B cell (primary cell): ENCODE measurements around the gene CDH2. TPM values are rescaled to one million over a fixed set of nuclear protein-coding genes. Genes with fewer than 3 reads are reported as not detected.

ENCODE experiments used
- ATAC-seq: fragments of 200-7000 bp; cut with Tn5 transposase; one replicate; pipeline ENCODE4 v1.10.0; 2021; ENCODE audit warnings: low read depth, mild to moderate bottlenecking, moderate number of reproducible peaks, moderate library complexity
- CTCF ChIA-PET: fragments of 350-600 bp; sonication (Branson Sonifier 250); formaldehyde crosslinking; loops from one replicate; lab custom pipeline; 2021; ENCODE audit warnings: antibody characterized with exemption, inconsistent platforms; lab: Charles Lee
- POLR2A ChIA-PET: fragments of 350-600 bp; sonication (Branson Sonifier 250); formaldehyde crosslinking; loops from one replicate; lab custom pipeline; 2021; ENCODE audit warnings: antibody characterized with exemption; lab: Charles Lee
- DNase-seq: peaks from one replicate; pipeline ENCODE4 v3.0.0; 2013
- H2AFZ ChIP-seq: 2 replicates; pipeline ENCODE4 v1.6.1; 2012; ENCODE audit warnings: mild to moderate bottlenecking, low read depth, low read length; ENCODE audit not compliant: insufficient read depth, poor library complexity, severe bottlenecking
- H3K27ac ChIP-seq, 2 donors: 1 replicate in 1 of 2; 2 replicates in 1 of 2; pipeline ENCODE4 v1.5.1; 2012 to 2013; ENCODE audit warnings: low read length in 2 of 2, mild to moderate bottlenecking in 2 of 2, moderate library complexity in 1 of 2
- H3K27me3 ChIP-seq, 4 experiments: fragments of 200-600 bp in 1 of 4; sonication (generic) in 1 of 4; replicated peaks in 1 of 4; 1 replicate in 2 of 4; 2 replicates in 2 of 4; pipeline versions ENCODE4 v1.6.1 to v1.7.0; 2013 to 2016; ENCODE audit warnings: low read length in 3 of 4, mild to moderate bottlenecking in 2 of 4, mixed read lengths in 1 of 4, moderate library complexity in 1 of 4; ENCODE audit not compliant: insufficient read depth in 4 of 4, control insufficient read depth in 3 of 4; ENCODE audit errors: control extremely low read depth in 1 of 4
- H3K36me3 ChIP-seq, 2 experiments: replicated peaks in 1 of 2; 1 replicate in 1 of 2; 2 replicates in 1 of 2; pipeline versions ENCODE4 v1.6.1 to v1.7.1; 2013; ENCODE audit warnings: low read length in 1 of 2; ENCODE audit not compliant: insufficient read depth in 2 of 2, control insufficient read depth in 1 of 2; ENCODE audit errors: control extremely low read depth in 1 of 2, extremely low read depth in 1 of 2
- H3K4me1 ChIP-seq, 2 donors: fragments of 200-600 bp in 1 of 2; sonication (generic) in 1 of 2; 1 replicate in 1 of 2; 2 replicates in 1 of 2; pipeline versions ENCODE4 v1.5.1 to v1.6.1; 2013 to 2017; ENCODE audit warnings: low read length in 2 of 2; ENCODE audit not compliant: control insufficient read depth in 2 of 2, insufficient read depth in 2 of 2
- H3K4me2 ChIP-seq: replicated peaks from 2 replicates; pipeline ENCODE3; 2012; ENCODE audit warnings: mild to moderate bottlenecking, low read depth, low read length; ENCODE audit not compliant: poor library complexity, severe bottlenecking
- H3K4me3 ChIP-seq, 5 experiments: fragments of 200-600 bp in 1 of 5; sonication (generic) in 1 of 5; 1 replicate in 3 of 5; 2 replicates in 2 of 5; pipeline versions ENCODE4 v1.5.1 to v1.7.0; 2011 to 2016; ENCODE audit warnings: low read length in 4 of 5, mild to moderate bottlenecking in 4 of 5, low read depth in 2 of 5, control low read depth in 1 of 5, moderate library complexity in 1 of 5; ENCODE audit not compliant: insufficient read depth in 1 of 5; ENCODE audit errors: control extremely low read depth in 1 of 5, extremely low read depth in 1 of 5
- H3K79me2 ChIP-seq: fragments of 200-600 bp; sonication (generic); one replicate; pipeline ENCODE4 v1.6.0; 2016; ENCODE audit warnings: low read length; ENCODE audit not compliant: control insufficient read depth, insufficient read depth
- H3K9ac ChIP-seq: fragments of 200-600 bp; sonication (generic); 2 replicates; pipeline ENCODE4 v1.6.1; 2017; ENCODE audit warnings: mild to moderate bottlenecking, low read length, moderate library complexity
- H3K9me3 ChIP-seq, 3 donors: one replicate each; pipeline versions ENCODE4 v1.6.1 to v1.7.1; 2013; ENCODE audit warnings: low read length in 2 of 3; ENCODE audit not compliant: control insufficient read depth in 2 of 3, insufficient read depth in 1 of 3; ENCODE audit errors: control extremely low read depth in 1 of 3
- H4K20me1 ChIP-seq: 2 replicates; pipeline ENCODE4 v1.6.0; 2012; ENCODE audit warnings: mild to moderate bottlenecking, low read length; ENCODE audit not compliant: insufficient read depth, control insufficient read depth, poor library complexity, severe bottlenecking
- H3K27ac Mint-ChIP-seq: one replicate; pipeline ENCODE4 v1.8.0; 2021; ENCODE audit warnings: mixed read lengths
- H3K27me3 Mint-ChIP-seq: one replicate; pipeline ENCODE4 v1.8.0; 2021; ENCODE audit warnings: mixed read lengths
- H3K4me1 Mint-ChIP-seq: one replicate; pipeline ENCODE4 v1.8.0; 2021; ENCODE audit warnings: mixed read lengths
- H3K4me3 Mint-ChIP-seq: one replicate; pipeline ENCODE4 v1.8.0; 2021; ENCODE audit warnings: mixed read lengths
- H3K9me3 Mint-ChIP-seq: one replicate; pipeline ENCODE4 v1.8.0; 2022; ENCODE audit warnings: mixed read lengths; ENCODE audit not compliant: insufficient read depth
- EZH2 ChIP-seq: IDR thresholded peaks from 2 replicates; pipeline ENCODE4 v1.6.1; 2012; ENCODE audit warnings: borderline replicate concordance, low read depth, mild to moderate bottlenecking, moderate library complexity, low read length; ENCODE audit not compliant: insufficient read depth, poor library complexity, severe bottlenecking
- whole genome bisulfite sequencing: methylation state at CpG from one replicate; pipeline ENCODE4 v1.1.5; 2013; ENCODE audit warnings: missing lambda C conversion rate; ENCODE audit not compliant: insufficient coverage; 5-methylcytosine and 5-hydroxymethylcytosine counted together
- intact Hi-C: fragments of 100-400 bp; cut with micrococcal nuclease; formaldehyde crosslinking; loops from one replicate; pipeline ENCODE4 v1.10.0; 2022
- polyA plus RNA-seq: library from polyadenylated mRNA; depleted of rRNA; stranded (reverse); fragments of >200 nt; gene quantifications from 2 replicates; pipeline ENCODE4 v1.2.3, GENCODE V29; 2012
- total RNA-seq, 2 donors: library from RNA; stranded (reverse); fragments of 120-200 nt in 1 of 2; gene quantifications; 1 replicate in 1 of 2; 2 replicates in 1 of 2; pipeline versions ENCODE4 v1.2.3 to v1.2.4, GENCODE V29; 2013 to 2022
- TF ChIP-seq, protein P1 (sequence below): fragments of 200-600 bp; IDR thresholded peaks from one replicate; pipeline ENCODE4 v1.8.0; 2022; ENCODE audit warnings: antibody characterized with exemption, mild to moderate bottlenecking

Gene CDH2
- total and polyA plus RNA-seq, 2 donors (not counting 1 experiment from before 2014, with no cell fraction given) = not detected

DNA sequence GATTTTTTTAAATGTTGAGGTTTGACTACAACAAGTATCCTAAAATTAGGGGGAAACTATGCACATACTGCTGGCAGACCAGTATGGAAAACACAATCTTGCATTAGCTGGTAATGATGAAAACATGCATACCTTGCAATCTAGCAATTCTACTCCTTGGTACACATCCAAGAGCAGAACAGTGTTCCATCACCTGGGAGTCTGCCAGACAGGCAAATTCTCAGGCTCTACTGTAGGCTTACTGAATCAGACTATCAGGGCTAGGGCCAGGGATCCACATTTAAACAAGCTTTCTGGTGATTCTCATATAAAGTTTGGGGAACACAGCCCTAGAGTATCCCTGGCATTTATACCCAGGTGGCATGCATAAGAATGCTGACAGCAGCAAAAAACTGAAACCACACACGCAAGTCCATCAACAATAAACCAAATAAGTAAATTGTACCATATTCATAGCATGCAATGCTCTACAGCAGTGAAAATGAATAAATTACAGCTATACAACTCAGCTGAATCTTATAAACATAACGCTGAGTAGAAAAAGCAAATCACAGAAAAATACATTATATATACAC lies 13.6 kb downstream of the CDH2 start:
- Mint-ChIP-seq H3K4me1 (no peaks in the 10 kb centered on the region), H3K27ac (no peak overlapping the region), H3K27me3 (no peaks in the 10 kb centered on the region), H3K9me3 (no peaks in the 10 kb centered on the region), H3K4me3 (no peak overlapping the region)
- Histone ChIP-seq H3K27me3 (no peaks in the 10 kb centered on the region), H2AFZ (no peak overlapping the region), H3K4me1 (no peaks in the 10 kb centered on the region), H3K4me3 (no peak overlapping the region), H4K20me1 (no peaks in the 10 kb centered on the region), H3K79me2 (no peaks in the 10 kb centered on the region), H3K36me3 (no peaks in the 10 kb centered on the region), H3K9me3 (no peaks in the 10 kb centered on the region), H3K27ac (no peak overlapping the region), H3K9ac (no peak overlapping the region), H3K4me2 (no peak overlapping the region)
- ChIA-PET POLR2A (no interaction called here), CTCF (interaction anchor here (0.6 kb wide), 1 partner anchor 10 kb away, joined by 3 read pairs; no protein-coding TSS in a partner anchor)
- WGBS = no CpG with 5 or more reads among the region's 2 CpGs
- DNase-seq (no peak), ATAC-seq (no peak)
- intact Hi-C loops = no loop called here
- TF ChIP-seq, protein P1, sequence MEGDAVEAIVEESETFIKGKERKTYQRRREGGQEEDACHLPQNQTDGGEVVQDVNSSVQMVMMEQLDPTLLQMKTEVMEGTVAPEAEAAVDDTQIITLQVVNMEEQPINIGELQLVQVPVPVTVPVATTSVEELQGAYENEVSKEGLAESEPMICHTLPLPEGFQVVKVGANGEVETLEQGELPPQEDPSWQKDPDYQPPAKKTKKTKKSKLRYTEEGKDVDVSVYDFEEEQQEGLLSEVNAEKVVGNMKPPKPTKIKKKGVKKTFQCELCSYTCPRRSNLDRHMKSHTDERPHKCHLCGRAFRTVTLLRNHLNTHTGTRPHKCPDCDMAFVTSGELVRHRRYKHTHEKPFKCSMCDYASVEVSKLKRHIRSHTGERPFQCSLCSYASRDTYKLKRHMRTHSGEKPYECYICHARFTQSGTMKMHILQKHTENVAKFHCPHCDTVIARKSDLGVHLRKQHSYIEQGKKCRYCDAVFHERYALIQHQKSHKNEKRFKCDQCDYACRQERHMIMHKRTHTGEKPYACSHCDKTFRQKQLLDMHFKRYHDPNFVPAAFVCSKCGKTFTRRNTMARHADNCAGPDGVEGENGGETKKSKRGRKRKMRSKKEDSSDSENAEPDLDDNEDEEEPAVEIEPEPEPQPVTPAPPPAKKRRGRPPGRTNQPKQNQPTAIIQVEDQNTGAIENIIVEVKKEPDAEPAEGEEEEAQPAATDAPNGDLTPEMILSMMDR = no peak
- TF ChIP-seq EZH2 = no peak

DNA sequence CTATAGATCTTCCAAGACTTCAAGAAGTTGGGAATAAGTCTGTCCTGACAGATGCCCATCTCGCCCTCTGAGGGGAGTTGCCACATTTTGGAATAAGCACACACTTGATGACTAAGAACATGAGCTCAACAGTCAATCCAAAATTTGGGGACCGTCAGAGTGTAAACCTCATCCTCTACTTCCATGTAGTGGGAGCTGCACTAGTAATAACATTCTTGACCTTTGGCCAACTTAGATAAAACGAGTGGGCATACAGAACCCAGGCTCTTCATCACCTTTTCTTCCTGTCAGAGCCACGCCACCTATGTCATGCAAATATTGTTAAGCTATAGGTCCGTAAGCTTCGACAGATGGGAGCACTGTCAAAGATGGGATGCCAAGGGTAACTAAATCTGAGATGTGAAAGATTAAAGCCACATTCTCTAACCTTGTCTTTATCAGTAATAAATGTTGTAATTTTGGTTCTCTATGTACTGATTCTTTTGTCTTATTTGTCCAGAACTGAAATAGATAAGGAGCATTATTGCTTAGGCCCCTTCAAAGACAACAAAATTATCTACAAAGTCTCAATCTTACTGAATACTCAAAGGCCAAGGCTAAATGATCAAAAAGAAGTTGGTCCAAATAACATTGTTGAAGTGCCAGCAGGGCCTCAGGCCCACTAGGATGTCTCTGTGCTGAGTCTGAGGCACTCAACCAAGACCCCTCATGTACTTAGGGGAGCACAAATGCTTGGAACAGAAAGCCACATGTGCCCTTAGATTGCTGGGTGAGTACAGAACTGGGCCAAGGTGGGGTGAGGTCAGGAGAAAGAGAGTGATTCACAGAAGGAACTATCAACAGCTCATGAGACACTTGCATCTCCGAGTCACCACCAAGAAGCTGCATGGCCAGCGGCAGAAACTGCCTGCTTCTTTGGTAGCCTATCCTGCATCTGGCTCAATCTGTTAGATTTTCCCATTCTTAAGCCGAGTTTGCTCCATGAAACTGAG lies 15.0 kb downstream of the CDH2 start:
- H3K4me2 ChIP-seq = no peak overlapping the region
- no peaks in the 10 kb centered on the region for H3K9me3 ChIP-seq
- no peak overlapping the region for H3K4me3 Mint-ChIP-seq
- H3K27ac ChIP-seq = no peak overlapping the region
- H4K20me1 ChIP-seq = no peaks in the 10 kb centered on the region
- H3K79me2 ChIP-seq = no peaks in the 10 kb centered on the region
- no peak overlapping the region for H3K27ac Mint-ChIP-seq
- no peaks in the 10 kb centered on the region for H3K4me1 ChIP-seq
- no peaks in the 10 kb centered on the region for H3K4me1 Mint-ChIP-seq
- 90% methylated on average over 5 of the region's 9 CpGs for WGBS
- POLR2A ChIA-PET = no interaction called here
- no peak overlapping the region for H3K9ac ChIP-seq
- CTCF ChIA-PET = no interaction called here
- no peak overlapping the region for H2AFZ ChIP-seq
- no peak for DNase-seq
- H3K36me3 ChIP-seq = no peaks in the 10 kb centered on the region
- H3K4me3 ChIP-seq = no peak overlapping the region
- no peak for TF ChIP-seq EZH2
- TF ChIP-seq, protein P1 = no peak
- H3K9me3 Mint-ChIP-seq = no peaks in the 10 kb centered on the region
- H3K27me3 ChIP-seq = no peaks in the 10 kb centered on the region
- H3K27me3 Mint-ChIP-seq = no peaks in the 10 kb centered on the region
- no peak for ATAC-seq
- intact Hi-C loops = no loop called here
